ENCODE data around the gene ETS2. TPM values are rescaled to one million over a fixed set of nuclear protein-coding genes. Genes with fewer than 3 reads are reported as not detected.

The ETS2 gene
- total RNA-seq, 1 donor from 2014 or later: 89.5 TPM

- no peak for ATAC-seq
These were observed 56.4 kb downstream of the ETS2 start for GRCh38 chr21:38861989-38862683.

GRCh38 chr21:38863291-38863690, 57.6 kb downstream of the ETS2 start:
- ATAC-seq: no peak

GRCh38 chr21:38863843-38864363, 58.2 kb downstream of the ETS2 start:
- no peak for ATAC-seq

GRCh38 chr21:38864964-38865363, 59.2 kb downstream of the ETS2 start:
- no peak for ATAC-seq

DNA sequence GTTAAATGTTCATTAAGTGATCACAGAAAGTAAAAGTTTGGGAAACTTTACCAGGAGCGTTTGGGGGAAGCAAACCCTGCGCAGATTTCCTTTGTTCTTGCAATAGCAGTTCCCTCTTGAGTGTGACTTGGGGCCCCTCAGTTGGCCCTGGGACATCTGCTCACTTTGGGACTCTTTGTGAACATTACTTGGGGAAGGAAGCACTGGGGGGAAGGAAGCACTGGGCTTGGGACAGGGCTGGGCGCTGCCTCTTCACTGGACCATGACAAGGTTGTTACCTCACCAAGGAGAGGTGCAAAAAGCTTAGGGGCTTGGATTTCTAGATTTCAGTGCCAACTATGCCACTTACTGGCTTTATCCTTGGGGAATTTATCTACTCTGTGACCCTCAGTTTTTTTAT, 63.5 kb downstream of the ETS2 start:
- peak; percentile 63 for ATAC-seq

DNA sequence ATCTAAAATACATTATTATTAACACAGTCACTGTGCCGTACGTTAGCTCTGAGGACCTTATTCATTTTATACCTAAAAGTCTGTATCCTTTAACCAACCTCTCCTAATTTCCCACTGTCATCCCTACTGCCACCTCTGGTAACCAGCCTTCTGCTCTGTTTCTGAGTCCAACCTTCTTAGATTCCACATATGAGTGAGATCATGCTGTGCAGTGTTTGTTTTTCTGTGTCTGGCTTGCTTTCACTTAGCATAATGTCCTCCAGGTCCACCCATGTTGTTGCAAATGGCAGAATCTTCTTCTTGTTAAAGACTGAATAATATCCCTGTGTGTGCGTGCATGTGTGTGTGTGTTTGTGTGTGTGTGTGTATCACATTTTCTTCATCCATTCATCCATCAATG, 64.2 kb downstream of the ETS2 start:
- ATAC-seq: no peak

Measured in esophagus mucosa (tissue), 1 donor.